Panc1 (cell line): ENCODE measurements around the gene MRPL4. TPM values are rescaled to one million over a fixed set of nuclear protein-coding genes. Genes with fewer than 3 reads are reported as not detected.

ENCODE experiments used
- ATAC-seq: fragments of 200-7000 bp; cut with Tn5 transposase; 2 replicates; pipeline ENCODE4 v1.9.1; 2020; ENCODE audit warnings: mild to moderate bottlenecking, moderate library complexity
- BruUV-seq: library from RNA; stranded (reverse); fragments of 400-500 nt; replicated peaks from 2 replicates; lab custom pipeline; 2021; lab: Mats Ljungman, UMichigan
- CTCF ChIA-PET: fragments of 300-600 bp; sonication (Branson Sonifier 250); formaldehyde crosslinking; loops from one replicate; lab custom pipeline; 2022; ENCODE audit warnings: antibody characterized with exemption; lab: Charles Lee
- POLR2A ChIA-PET: fragments of 300-600 bp; sonication (Branson Sonifier 250); formaldehyde crosslinking; loops from one replicate; lab custom pipeline; 2022; ENCODE audit warnings: antibody characterized with exemption; lab: Charles Lee
- DNase-seq: peaks from one replicate; pipeline ENCODE4 v3.0.0-alpha.2; 2010; ENCODE audit warnings: low read depth, low spot score
- H3K27ac ChIP-seq: 2 replicates; pipeline ENCODE4 v1.5.1; 2011; ENCODE audit warnings: mild to moderate bottlenecking, low read length, inconsistent platforms
- H3K27me3 ChIP-seq: fragments of 200-500 bp; sonication (Bioruptor generic); 2 replicates; pipeline ENCODE4 v1.6.0; 2014; ENCODE audit warnings: low read length, inconsistent platforms; ENCODE audit not compliant: control insufficient read depth, insufficient read depth
- H3K36me3 ChIP-seq: fragments of 200-500 bp; sonication (Bioruptor generic); 2 replicates; pipeline ENCODE4 v1.5.1; 2014; ENCODE audit warnings: inconsistent platforms, mild to moderate bottlenecking, low read length, moderate library complexity; ENCODE audit not compliant: control insufficient read depth, insufficient read depth
- H3K4me1 ChIP-seq: 2 replicates; pipeline ENCODE4 v1.5.1; 2011; ENCODE audit warnings: inconsistent platforms, mild to moderate bottlenecking, low read length, moderate library complexity; ENCODE audit not compliant: control insufficient read depth, insufficient read depth
- H3K4me3 ChIP-seq, 2 experiments: 2 replicates each; pipeline ENCODE4 v1.5.1; 2011 to 2012; ENCODE audit warnings: low read depth in 2 of 2, low read length in 2 of 2, mild to moderate bottlenecking in 2 of 2, inconsistent platforms in 1 of 2, moderate library complexity in 1 of 2
- H3K9me3 ChIP-seq: fragments of 200-500 bp; sonication (Bioruptor generic); 2 replicates; pipeline ENCODE4 v1.5.1; 2014; ENCODE audit warnings: low read depth, mild to moderate bottlenecking, inconsistent platforms, low read length, moderate library complexity; ENCODE audit not compliant: control insufficient read depth, insufficient read depth
- POLR2AphosphoS5 ChIP-seq: IDR thresholded peaks from 2 replicates; pipeline ENCODE4 v1.6.1; 2012; ENCODE audit warnings: mild to moderate bottlenecking, low read depth, low read length, moderate library complexity
- SIN3A ChIP-seq: IDR thresholded peaks from 2 replicates; pipeline ENCODE4 v1.6.1; 2012; ENCODE audit warnings: low read depth, mild to moderate bottlenecking, low read length, moderate library complexity, borderline replicate concordance; ENCODE audit not compliant: insufficient read depth
- TCF7L2 ChIP-seq: IDR thresholded peaks from 2 replicates; pipeline ENCODE4 v1.6.1; 2011; ENCODE audit warnings: mild to moderate bottlenecking, low read depth, low read length, inconsistent platforms
- in situ Hi-C: cut with HindIII; loops from 2 replicates; pipeline ENCODE4 v1.10.0; 2016; ENCODE audit warnings: low sequenced_read_pairs, low pct_unique_long_range_greater_than_20kb
- intact Hi-C: fragments of 100-400 bp; cut with micrococcal nuclease; formaldehyde crosslinking; loops from one replicate; pipeline ENCODE4 v1.10.0; 2022; ENCODE audit not compliant: unreplicated experiment
- total RNA-seq: library from RNA; stranded (reverse); gene quantifications from one replicate; pipeline ENCODE4 v1.2.1, GENCODE V29; 2021; ENCODE audit not compliant: unreplicated experiment
- TF ChIP-seq, protein P1 (sequence below), 2 experiments: IDR thresholded peaks; 2 replicates each; pipeline ENCODE4 v1.6.1; 2011 to 2012; ENCODE audit warnings: low read depth in 2 of 2, control low read depth in 1 of 2, low read length in 1 of 2, mild to moderate bottlenecking in 1 of 2, moderate library complexity in 1 of 2; ENCODE audit not compliant: insufficient read depth in 1 of 2
- TF ChIP-seq, protein P2 (sequence below): fragments of 450-650 bp; IDR thresholded peaks from 2 replicates; pipeline ENCODE4 v1.5.1; 2017; ENCODE audit warnings: mild to moderate bottlenecking

Gene MRPL4
- total RNA-seq, 1 experiment from 2014 or later = 62.8 TPM

DNA sequence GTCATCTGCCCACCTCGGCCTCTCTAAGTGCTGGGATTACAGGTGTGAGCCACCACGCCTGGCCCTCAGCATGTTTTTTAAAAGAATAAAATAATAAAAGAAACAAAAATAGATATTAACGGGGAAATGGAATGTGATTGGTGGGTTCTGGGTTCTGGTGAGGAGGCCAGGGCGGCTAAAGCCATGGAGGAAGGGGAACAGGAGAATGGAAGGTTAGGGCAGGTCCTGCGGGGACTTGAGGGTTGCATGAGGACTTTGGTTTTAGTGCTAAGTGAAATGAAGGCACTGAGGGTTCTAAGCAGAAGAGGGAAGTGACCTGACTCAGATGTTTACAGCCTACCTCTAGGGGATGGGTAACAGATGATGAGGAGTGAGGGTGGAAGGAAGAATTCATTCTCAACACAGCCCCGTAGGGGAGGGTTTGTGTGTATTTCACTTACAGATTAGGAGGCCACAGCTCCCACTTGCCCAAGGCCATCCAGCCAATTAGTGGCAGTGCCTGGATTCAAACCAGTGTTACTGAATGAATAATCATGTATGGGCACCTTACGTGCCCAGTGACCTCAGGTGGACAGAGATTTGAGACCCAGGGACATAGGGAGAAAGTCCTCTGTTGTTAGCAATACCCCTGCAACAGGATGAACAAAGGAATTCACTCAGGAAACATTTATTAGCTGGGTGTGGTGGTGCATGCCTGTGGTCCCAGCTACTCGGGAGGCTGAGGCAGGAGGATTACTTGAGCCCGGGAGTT, 6.7 kb upstream of the MRPL4 start:
- ATAC-seq (no peak), DNase-seq (no peak)
- no peak overlapping the region for H3K4me3 ChIP-seq
- ChIA-PET CTCF (no interaction called here), POLR2A (no interaction called here)
- BruUV-seq = no TSS peak
- no peaks in the 10 kb centered on the region for H3K27me3 ChIP-seq
- intact Hi-C loops = no loop called here
- TF ChIP-seq TCF7L2 = no peak
- H3K4me1 ChIP-seq = no peaks in the 10 kb centered on the region
- no peaks in the 10 kb centered on the region for H3K36me3 ChIP-seq
- H3K27ac ChIP-seq = no peak overlapping the region
- in situ Hi-C loops = no loop called here
- H3K9me3 ChIP-seq = no peaks in the 10 kb centered on the region

DNA sequence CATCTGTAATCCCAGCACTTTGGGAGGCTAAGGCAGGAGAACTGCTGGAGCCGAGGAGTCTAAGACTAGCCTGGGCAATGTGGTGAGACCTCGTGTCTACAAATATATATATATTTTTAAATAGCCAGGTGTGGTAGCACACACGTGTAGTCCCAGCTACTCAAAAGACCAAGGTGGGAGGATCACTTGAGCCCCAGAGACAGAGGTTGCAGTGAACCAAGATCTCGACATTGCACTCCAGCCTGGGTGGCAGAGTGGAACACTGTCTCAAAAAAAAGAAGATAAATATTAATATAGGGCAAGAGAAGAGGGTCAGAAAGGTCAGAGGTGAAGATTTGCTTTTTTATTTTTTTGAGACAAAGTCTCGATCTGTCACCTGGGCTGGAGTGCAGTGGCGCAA, 5.5 kb upstream of the MRPL4 start:
- no TSS peak for BruUV-seq
- DNase-seq = no peak
- ATAC-seq = no peak
- Histone ChIP-seq H3K36me3 (no peaks in the 10 kb centered on the region), H3K27ac (no peak overlapping the region), H3K4me1 (no peaks in the 10 kb centered on the region), H3K27me3 (no peaks in the 10 kb centered on the region), H3K9me3 (no peaks in the 10 kb centered on the region), H3K4me3 (no peak overlapping the region)
- ChIA-PET POLR2A (no interaction called here), CTCF (no interaction called here)
- in situ Hi-C loops (no loop called here), intact Hi-C loops (no loop called here)
- TF ChIP-seq, protein P1, sequence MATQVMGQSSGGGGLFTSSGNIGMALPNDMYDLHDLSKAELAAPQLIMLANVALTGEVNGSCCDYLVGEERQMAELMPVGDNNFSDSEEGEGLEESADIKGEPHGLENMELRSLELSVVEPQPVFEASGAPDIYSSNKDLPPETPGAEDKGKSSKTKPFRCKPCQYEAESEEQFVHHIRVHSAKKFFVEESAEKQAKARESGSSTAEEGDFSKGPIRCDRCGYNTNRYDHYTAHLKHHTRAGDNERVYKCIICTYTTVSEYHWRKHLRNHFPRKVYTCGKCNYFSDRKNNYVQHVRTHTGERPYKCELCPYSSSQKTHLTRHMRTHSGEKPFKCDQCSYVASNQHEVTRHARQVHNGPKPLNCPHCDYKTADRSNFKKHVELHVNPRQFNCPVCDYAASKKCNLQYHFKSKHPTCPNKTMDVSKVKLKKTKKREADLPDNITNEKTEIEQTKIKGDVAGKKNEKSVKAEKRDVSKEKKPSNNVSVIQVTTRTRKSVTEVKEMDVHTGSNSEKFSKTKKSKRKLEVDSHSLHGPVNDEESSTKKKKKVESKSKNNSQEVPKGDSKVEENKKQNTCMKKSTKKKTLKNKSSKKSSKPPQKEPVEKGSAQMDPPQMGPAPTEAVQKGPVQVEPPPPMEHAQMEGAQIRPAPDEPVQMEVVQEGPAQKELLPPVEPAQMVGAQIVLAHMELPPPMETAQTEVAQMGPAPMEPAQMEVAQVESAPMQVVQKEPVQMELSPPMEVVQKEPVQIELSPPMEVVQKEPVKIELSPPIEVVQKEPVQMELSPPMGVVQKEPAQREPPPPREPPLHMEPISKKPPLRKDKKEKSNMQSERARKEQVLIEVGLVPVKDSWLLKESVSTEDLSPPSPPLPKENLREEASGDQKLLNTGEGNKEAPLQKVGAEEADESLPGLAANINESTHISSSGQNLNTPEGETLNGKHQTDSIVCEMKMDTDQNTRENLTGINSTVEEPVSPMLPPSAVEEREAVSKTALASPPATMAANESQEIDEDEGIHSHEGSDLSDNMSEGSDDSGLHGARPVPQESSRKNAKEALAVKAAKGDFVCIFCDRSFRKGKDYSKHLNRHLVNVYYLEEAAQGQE (IDR thresholded peaks at IDR 0.05; ENCODE audit: insufficient read depth in 1 of 2, low read depth in 2 of 2, low read length in 1 of 2) = no peak
- no peak for TF ChIP-seq POLR2AphosphoS5
- TF ChIP-seq, protein P2, sequence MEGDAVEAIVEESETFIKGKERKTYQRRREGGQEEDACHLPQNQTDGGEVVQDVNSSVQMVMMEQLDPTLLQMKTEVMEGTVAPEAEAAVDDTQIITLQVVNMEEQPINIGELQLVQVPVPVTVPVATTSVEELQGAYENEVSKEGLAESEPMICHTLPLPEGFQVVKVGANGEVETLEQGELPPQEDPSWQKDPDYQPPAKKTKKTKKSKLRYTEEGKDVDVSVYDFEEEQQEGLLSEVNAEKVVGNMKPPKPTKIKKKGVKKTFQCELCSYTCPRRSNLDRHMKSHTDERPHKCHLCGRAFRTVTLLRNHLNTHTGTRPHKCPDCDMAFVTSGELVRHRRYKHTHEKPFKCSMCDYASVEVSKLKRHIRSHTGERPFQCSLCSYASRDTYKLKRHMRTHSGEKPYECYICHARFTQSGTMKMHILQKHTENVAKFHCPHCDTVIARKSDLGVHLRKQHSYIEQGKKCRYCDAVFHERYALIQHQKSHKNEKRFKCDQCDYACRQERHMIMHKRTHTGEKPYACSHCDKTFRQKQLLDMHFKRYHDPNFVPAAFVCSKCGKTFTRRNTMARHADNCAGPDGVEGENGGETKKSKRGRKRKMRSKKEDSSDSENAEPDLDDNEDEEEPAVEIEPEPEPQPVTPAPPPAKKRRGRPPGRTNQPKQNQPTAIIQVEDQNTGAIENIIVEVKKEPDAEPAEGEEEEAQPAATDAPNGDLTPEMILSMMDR = no peak
- no peak for TF ChIP-seq TCF7L2
- no peak for TF ChIP-seq SIN3A

- H3K36me3 ChIP-seq = peaks cover 5% of the 10 kb centered on the region; the same call in 1 of the 2 replicates
- no peaks in the 10 kb centered on the region for H3K27me3 ChIP-seq
- intact Hi-C loops = loop anchor here (5.0 kb wide), 1 partner anchor 130 kb away; no protein-coding TSS in a partner anchor
- in situ Hi-C loops = no loop called here
- H3K27ac ChIP-seq = peak overlapping the region; percentile 84
- CTCF ChIA-PET = interaction anchor here (0.6 kb wide), 1 partner anchor 69 kb away, joined by 12 read pairs; no protein-coding TSS in a partner anchor
- POLR2A ChIA-PET = interaction anchor here (0.6 kb wide), 1 partner anchor 162 kb away, joined by 9 read pairs; no protein-coding TSS in a partner anchor
- TF ChIP-seq TCF7L2 = no peak
- no peak for TF ChIP-seq POLR2AphosphoS5
- TF ChIP-seq, protein P1 (IDR thresholded peaks at IDR 0.05; ENCODE audit: insufficient read depth in 1 of 2, low read depth in 2 of 2, low read length in 1 of 2) = no peak
- TF ChIP-seq, protein P2 = no peak
- TF ChIP-seq SIN3A = no peak
- peak overlapping the region; percentile 79 to 83 for H3K4me3 ChIP-seq
- no TSS peak for BruUV-seq
- no peaks in the 10 kb centered on the region for H3K4me1 ChIP-seq
- ATAC-seq (no peak), DNase-seq (no peak)
- no peaks in the 10 kb centered on the region for H3K9me3 ChIP-seq
Observed at GRCh38 chr19:10252707-10253106, 693 bp downstream of the MRPL4 start.
